MCF 10A (cell line): ENCODE results near the gene ENG. TPM values are rescaled to one million over a fixed set of nuclear protein-coding genes. Genes with fewer than 3 reads are reported as not detected.
A peak's percentile ranks its signal among the peaks of the same experiment; 100 is the strongest.
"Not testable (repeated sequence)": the region's sequence is repeated elsewhere in the genome, so short reads cannot be mapped to it uniquely, and the experiment has no call there.

ENCODE experiments used
- BruUV-seq: library from RNA; stranded (reverse); fragments of 400-500 nt; replicated peaks from 2 replicates; lab custom pipeline; 2021; lab: Mats Ljungman, UMichigan
- CTCF ChIA-PET: fragments of 300-600 bp; sonication (Branson Sonifier 250); formaldehyde crosslinking; extraction: SDS; loops from one replicate; lab custom pipeline; 2021; ENCODE audit warnings: antibody characterized with exemption, inconsistent platforms; lab: Yijun Ruan, JAX
- POLR2A ChIA-PET: fragments of 300-600, 350-650 bp; sonication (Branson Sonifier 250); formaldehyde crosslinking; extraction: SDS; loops from one replicate; lab custom pipeline; 2020; ENCODE audit warnings: antibody characterized with exemption, inconsistent platforms; lab: Yijun Ruan, JAX
- DNase-seq: peaks from one replicate; pipeline ENCODE4 v3.0.0-alpha.2; 2018; ENCODE audit not compliant: unreplicated experiment
- H3K27ac Mint-ChIP-seq: one replicate; pipeline ENCODE4 v1.8.0; 2022; ENCODE audit warnings: mild to moderate bottlenecking, low read depth, mixed read lengths; ENCODE audit not compliant: unreplicated experiment
- H3K27me3 Mint-ChIP-seq: one replicate; pipeline ENCODE4 v1.8.0; 2022; ENCODE audit warnings: mixed read lengths; ENCODE audit not compliant: insufficient read depth, unreplicated experiment
- H3K36me3 Mint-ChIP-seq: one replicate; pipeline ENCODE4 v1.8.0; 2022; ENCODE audit warnings: mild to moderate bottlenecking, moderate library complexity, mixed read lengths; ENCODE audit not compliant: insufficient read depth, unreplicated experiment
- H3K4me1 Mint-ChIP-seq: one replicate; pipeline ENCODE4 v1.8.0; 2022; ENCODE audit warnings: mixed read lengths; ENCODE audit not compliant: insufficient read depth, unreplicated experiment
- H3K4me3 Mint-ChIP-seq: one replicate; pipeline ENCODE4 v1.8.0; 2022; ENCODE audit warnings: mild to moderate bottlenecking, moderate library complexity, mixed read lengths; ENCODE audit not compliant: unreplicated experiment
- H3K9me3 Mint-ChIP-seq: one replicate; pipeline ENCODE4 v1.8.0; 2022; ENCODE audit warnings: mixed read lengths; ENCODE audit not compliant: unreplicated experiment
- intact Hi-C: fragments of 100-400 bp; cut with micrococcal nuclease; formaldehyde crosslinking; loops from 2 replicates; pipeline ENCODE4 v1.14.1; 2022
- total RNA-seq: library from RNA; stranded (reverse); gene quantifications from 2 replicates; pipeline ENCODE4 v1.2.3, GENCODE V29; 2022
- TF ChIP-seq, protein P1 (sequence below): fragments of 200-600 bp; IDR thresholded peaks from one replicate; pipeline ENCODE4 v1.8.0; 2022; ENCODE audit warnings: antibody characterized with exemption, mild to moderate bottlenecking; ENCODE audit not compliant: unreplicated experiment

Gene ENG
- total RNA-seq, 1 experiment from 2014 or later: 22.1 TPM

DNA sequence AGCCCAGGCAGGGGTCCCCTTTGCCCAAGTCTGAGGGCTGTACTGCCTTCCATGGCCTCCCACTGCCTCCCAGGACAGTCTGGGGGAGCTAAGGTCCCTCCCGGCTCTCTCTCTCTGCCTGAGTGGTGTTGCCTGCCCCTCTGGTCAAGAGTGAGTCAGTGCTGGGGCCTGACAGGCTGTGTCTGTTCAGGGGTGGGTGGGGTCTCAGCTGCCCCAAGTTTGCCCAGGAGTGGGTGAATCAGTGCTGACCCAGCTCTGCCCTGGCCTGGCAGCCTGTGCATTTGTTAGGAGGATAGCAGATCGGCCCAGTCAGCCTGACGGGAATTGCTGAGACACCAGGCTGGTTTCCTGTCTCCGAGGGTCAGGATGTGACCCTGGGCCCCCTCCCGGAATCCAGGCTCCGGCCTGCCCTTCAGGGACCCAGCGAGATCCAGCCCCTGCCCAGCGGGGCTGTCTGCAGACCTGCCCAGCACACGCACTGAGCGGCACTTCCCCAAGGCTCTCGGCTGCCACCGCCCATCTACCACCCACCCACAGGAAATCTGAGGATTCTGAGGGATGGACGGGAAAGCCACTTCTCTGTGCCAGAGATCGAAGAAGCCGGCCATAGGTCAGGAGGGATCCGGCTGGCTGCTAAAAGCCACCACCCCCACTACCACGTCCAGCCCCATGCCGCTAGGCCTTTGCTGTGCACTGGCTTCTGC is 15.9 kb downstream of the ENG start:
- POLR2A ChIA-PET: no interaction called here
- peaks cover 8% of the 10 kb centered on the region for H3K36me3 Mint-ChIP-seq
- H3K27ac Mint-ChIP-seq: no peak overlapping the region
- H3K9me3 Mint-ChIP-seq: no peaks in the 10 kb centered on the region
- intact Hi-C loops: no loop called here
- TF ChIP-seq, protein P1, sequence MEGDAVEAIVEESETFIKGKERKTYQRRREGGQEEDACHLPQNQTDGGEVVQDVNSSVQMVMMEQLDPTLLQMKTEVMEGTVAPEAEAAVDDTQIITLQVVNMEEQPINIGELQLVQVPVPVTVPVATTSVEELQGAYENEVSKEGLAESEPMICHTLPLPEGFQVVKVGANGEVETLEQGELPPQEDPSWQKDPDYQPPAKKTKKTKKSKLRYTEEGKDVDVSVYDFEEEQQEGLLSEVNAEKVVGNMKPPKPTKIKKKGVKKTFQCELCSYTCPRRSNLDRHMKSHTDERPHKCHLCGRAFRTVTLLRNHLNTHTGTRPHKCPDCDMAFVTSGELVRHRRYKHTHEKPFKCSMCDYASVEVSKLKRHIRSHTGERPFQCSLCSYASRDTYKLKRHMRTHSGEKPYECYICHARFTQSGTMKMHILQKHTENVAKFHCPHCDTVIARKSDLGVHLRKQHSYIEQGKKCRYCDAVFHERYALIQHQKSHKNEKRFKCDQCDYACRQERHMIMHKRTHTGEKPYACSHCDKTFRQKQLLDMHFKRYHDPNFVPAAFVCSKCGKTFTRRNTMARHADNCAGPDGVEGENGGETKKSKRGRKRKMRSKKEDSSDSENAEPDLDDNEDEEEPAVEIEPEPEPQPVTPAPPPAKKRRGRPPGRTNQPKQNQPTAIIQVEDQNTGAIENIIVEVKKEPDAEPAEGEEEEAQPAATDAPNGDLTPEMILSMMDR: no peak
- no peaks in the 10 kb centered on the region for H3K4me1 Mint-ChIP-seq
- CTCF ChIA-PET: no interaction called here
- no TSS peak for BruUV-seq
- H3K4me3 Mint-ChIP-seq: no peak overlapping the region
- H3K27me3 Mint-ChIP-seq: no peaks in the 10 kb centered on the region
- DNase-seq: peak; percentile 38

DNA sequence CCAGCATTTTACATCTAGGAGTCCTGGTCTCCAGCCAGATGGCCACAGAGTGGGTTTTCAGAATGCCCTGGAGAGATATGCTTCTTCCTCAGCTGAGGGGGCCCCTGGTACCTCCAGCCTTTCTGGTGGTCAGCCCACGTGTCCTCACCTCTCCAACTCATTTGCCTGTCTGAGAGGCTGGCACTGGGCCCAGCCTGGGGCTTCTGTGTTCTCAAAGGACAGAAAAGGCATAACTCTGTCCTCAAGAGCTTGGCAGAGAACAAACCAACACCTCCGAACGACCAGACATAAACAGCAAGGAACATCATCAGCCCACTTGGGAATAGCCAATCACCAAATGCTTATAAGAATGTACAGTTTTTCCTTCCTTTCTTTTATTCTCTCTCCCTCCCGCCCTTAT is 17.1 kb downstream of the ENG start:
- POLR2A ChIA-PET: interaction anchor here (0.7 to 1.1 kb wide), 3 partner anchors 9 to 40 kb away, joined by 3 read pairs; partner anchors contain the start of gene AK1
- Mint-ChIP-seq H3K4me1 (no peaks in the 10 kb centered on the region), H3K27ac (no peak overlapping the region), H3K36me3 (peaks cover 13% of the 10 kb centered on the region), H3K27me3 (no peaks in the 10 kb centered on the region), H3K4me3 (no peak overlapping the region), H3K9me3 (no peaks in the 10 kb centered on the region)
- no TSS peak for BruUV-seq
- CTCF ChIA-PET: interaction anchor here (0.7 kb wide), 1 partner anchor 18 kb away, joined by 3 read pairs; no protein-coding TSS in a partner anchor
- intact Hi-C loops: no loop called here
- TF ChIP-seq, protein P1: no peak
- no peak for DNase-seq

DNA sequence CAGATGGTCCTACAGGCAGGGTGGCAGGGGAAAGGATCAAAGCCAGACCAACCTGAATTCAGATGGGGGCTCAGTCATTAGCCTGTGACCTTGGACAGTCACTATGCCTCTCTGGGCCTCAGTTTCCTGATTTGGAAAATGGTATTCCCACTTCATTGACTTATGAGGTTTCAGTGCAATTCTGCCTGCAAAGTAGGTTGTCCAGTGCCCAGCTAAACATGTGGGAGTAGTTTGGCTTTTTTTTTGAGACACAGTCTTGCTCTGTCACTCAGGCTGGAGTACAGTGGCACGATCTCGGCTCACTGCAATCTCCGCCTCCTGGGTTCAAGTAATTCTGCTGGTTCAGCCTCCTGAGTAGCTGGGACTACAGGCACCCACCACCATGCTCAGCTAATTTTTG is 17.9 kb downstream of the ENG start:
- H3K4me3 Mint-ChIP-seq, H3K9me3 Mint-ChIP-seq, H3K27me3 Mint-ChIP-seq, DNase-seq, BruUV-seq, intact Hi-C loops, CTCF ChIA-PET, H3K4me1 Mint-ChIP-seq, H3K27ac Mint-ChIP-seq: not testable (repeated sequence)
- POLR2A ChIA-PET: interaction anchor here (0.7 to 1.1 kb wide), 2 partner anchors 11 to 41 kb away, joined by 3 read pairs; partner anchors contain the start of gene AK1
- peaks cover 13% of the 10 kb centered on the region for H3K36me3 Mint-ChIP-seq

DNA sequence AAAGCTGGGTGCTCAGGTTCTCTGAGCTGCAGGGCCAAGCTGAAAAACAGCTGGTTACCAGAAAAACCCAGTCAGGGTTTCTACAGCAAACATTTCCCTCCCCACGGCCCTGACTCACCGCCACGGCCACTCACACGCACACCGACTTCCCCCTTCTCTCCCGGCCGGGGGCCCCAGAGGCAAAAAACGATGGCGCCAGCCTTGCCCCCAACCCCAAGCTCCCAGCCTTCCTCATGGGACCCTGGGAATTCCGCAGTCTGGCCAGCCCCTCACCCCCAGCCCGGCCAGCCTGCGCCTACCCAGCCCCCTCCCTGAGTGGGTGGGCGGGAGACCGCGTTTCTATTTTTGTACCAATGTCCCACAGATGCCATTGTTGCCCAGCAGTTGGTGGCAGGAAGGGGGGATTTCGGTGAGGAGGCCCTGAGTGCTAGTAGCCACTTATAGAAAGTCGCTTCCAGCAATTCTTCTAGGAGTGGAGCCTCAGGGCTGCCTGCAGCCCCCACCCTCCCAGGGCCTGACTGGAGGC is 18.4 kb downstream of the ENG start:
- DNase-seq: no peak
- Mint-ChIP-seq H3K36me3 (peaks cover 13% of the 10 kb centered on the region), H3K27me3 (no peaks in the 10 kb centered on the region), H3K9me3 (no peaks in the 10 kb centered on the region), H3K4me1 (no peaks in the 10 kb centered on the region), H3K4me3 (no peak overlapping the region), H3K27ac (no peak overlapping the region)
- BruUV-seq: no TSS peak
- ChIA-PET POLR2A (interaction anchor here (0.7 kb wide), 1 partner anchor 16 kb away, joined by 3 read pairs; no protein-coding TSS in a partner anchor), CTCF (no interaction called here)
- intact Hi-C loops: no loop called here
- TF ChIP-seq, protein P1: no peak
